AG09309 (cell line): ENCODE results near the gene ZDHHC11B.

ENCODE experiments used
- DNase-seq: peaks from one replicate; pipeline ENCODE4 v3.0.0-alpha.2; 2010; ENCODE audit warnings: low read depth
- H3K4me3 ChIP-seq: 2 replicates; pipeline ENCODE4 v1.5.1; 2011; ENCODE audit warnings: mild to moderate bottlenecking, low read depth, low read length, moderate library complexity; ENCODE audit not compliant: control insufficient read depth
- TF ChIP-seq, protein P1 (sequence below): IDR thresholded peaks from 2 replicates; pipeline ENCODE4 v1.5.1; 2011; ENCODE audit warnings: mild to moderate bottlenecking, low read depth, low read length, inconsistent platforms; ENCODE audit not compliant: insufficient read depth, control insufficient read depth; ENCODE audit errors: missing control alignments

ZDHHC11B gene

DNA sequence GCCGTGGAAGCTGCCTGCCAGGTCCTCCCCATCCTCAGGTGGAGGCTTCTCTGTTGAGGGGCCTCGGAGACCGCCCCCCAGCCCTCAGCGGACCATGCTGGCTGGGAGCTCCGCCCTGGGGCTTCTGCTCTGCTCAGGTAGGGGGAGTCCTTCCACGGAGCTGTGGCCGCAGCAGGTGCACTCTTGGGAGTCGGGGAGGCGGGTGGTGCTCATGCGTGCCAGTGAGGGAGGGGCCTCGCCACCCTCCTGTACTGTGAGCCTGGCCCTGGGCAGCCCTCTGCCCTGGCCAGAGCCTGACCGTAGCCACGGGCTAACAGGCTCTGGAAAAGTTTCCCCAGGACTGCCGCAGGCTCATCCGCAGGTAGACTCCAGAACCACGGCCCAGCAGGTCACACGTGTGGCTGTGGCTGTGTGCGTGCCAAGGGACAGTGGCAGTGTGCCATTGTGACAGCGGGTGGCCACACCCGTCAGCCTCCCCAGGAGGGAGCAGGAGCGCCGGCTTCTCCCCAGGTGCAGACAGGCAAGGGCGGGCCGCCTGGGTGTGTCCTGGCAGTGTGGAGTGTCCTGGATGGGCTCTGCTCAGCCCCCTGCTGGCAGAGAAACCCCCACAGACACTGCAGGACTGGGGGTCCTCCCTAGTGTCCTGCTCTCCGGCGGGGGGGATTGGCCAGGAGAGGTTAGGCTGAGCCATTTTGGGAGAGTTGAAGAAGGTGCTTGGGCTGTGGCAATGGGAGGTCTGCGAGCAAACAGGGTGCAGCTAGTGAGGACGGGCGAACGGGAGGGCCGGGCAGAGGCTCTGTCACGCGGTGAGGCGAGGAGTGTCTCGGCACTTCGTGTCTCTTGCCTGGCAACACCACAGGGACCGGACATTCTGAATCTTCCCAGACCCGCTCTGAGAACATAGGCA is 120.8 kb downstream of the ZDHHC11B start:
- H3K4me3 ChIP-seq = no peak overlapping the region
- TF ChIP-seq, protein P1, sequence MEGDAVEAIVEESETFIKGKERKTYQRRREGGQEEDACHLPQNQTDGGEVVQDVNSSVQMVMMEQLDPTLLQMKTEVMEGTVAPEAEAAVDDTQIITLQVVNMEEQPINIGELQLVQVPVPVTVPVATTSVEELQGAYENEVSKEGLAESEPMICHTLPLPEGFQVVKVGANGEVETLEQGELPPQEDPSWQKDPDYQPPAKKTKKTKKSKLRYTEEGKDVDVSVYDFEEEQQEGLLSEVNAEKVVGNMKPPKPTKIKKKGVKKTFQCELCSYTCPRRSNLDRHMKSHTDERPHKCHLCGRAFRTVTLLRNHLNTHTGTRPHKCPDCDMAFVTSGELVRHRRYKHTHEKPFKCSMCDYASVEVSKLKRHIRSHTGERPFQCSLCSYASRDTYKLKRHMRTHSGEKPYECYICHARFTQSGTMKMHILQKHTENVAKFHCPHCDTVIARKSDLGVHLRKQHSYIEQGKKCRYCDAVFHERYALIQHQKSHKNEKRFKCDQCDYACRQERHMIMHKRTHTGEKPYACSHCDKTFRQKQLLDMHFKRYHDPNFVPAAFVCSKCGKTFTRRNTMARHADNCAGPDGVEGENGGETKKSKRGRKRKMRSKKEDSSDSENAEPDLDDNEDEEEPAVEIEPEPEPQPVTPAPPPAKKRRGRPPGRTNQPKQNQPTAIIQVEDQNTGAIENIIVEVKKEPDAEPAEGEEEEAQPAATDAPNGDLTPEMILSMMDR = no peak
- no peak for DNase-seq

DNA sequence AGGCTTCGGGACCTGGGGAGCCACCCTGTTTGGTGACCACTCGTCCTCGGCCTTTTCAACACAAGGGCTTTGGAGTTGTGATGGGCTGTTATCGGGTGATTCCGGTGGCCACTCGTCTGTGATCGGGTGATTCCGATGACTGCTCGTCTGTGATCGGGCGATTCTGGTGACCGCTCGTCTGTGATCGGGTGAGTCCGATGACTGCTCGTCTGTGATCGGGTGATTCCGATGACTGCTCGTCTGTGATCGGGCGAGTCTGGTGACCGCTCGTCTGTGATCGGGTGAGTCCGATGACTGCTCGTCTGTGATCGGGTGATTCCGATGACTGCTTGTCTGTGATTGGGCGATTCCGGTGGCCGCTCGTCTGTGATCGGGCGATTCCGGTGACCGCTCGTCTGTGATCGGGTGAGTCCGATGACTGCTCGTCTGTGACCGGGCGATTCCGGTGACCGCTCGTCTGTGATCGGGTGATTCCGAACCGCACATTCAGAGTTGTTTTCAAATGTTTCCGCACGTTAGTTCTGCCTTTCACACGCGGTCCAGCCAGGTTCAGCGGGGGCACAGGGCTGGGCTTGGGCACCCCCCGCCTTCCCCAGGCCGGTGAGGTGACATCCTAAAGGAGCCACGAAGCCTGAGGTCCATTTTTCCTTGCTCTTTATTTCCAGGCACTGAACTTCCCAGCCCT is 121.6 kb downstream of the ZDHHC11B start:
- DNase-seq = no peak
- TF ChIP-seq, protein P1 = no peak
- H3K4me3 ChIP-seq = no peak overlapping the region

DNA sequence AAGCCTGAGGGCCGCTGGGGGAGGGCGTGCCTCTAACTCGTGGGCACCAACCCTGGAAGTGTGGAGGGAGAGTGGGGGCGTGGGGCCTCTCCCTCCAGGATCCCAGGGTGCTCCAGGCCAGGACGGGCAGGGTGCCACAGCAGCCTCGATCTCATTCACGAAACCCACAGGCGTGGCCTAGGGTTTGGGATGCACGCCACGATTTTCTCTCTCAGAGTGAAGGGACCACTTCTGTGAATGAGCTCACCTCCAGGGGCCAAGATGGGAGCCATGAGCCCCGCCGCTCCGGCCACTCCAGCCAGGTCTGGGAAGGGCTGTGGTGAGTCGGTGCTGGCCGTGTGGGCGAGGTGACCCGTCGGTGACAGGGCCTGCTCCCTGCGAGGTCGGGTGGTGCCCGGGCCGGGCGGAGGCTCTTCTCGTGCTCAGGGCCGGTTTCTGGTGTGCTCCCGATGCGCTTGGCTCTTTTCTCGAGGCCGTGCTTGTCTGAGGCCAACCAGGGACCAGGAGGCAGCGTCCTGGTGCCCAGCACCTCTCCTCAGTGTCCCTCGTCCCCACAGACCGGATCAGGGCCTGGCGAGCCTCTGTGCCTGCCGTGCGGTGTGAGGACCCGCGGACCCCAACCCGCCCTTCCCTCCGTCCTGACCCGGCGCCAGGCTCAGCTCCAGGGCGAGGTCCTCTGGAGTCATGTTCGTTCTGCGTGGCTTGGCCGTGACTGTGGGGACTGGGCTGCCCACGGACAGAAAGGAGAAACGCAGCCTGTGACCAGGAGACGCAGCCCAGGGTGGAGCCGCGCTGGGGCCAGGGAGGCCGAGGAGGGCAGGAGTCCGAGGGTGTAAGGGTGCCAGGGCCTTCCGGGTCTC is 122.4 kb downstream of the ZDHHC11B start:
- no peak overlapping the region for H3K4me3 ChIP-seq
- TF ChIP-seq, protein P1 = no peak
- no peak for DNase-seq

DNA sequence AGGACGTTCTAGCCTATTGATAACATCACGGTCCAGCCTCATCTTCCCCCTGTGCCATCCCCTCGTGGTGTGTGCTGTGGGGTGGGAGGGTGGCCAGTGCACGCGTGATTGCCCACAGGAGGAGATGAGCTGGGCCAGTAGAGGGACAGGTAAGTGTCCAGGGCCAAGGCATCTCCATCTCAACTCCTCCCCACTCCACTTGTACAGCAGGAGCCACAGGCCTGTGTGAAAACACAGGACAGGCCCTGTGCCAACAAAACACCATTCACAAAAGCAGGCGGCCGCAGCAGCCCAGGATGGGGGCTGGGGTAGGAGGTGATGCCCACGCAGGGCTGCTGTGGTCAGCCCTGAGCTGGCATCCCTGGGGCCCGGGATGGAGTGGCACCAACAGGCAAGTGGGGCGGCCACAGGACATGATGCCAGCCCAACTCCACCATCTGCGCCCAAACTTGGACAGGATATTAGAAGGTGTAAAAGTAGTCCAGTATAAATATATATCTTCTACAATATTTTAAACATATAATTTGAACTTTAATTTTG is 124.0 kb downstream of the ZDHHC11B start:
- DNase-seq = no peak
- TF ChIP-seq, protein P1 = no peak
- H3K4me3 ChIP-seq = no peak overlapping the region
